ENCODE data around the gene FOSL1. TPM values are rescaled to one million over a fixed set of nuclear protein-coding genes. Genes with fewer than 3 reads are reported as not detected.

The FOSL1 gene
- total RNA-seq, 1 experiment from 2014 or later, result 58.8 TPM

GRCh38 chr11:65925397-65925796 lies 25.2 kb upstream of the FOSL1 start:
- Histone ChIP-seq H3K4me2 (no peak overlapping the region), H3K36me3 (ENCODE audit: low read depth) (peaks cover 6% of the 10 kb centered on the region; the same call in 1 of the 2 replicates), H3K27me3 (ENCODE audit: insufficient read depth, low read depth) (no peaks in the 10 kb centered on the region), H3K9me2 (ENCODE audit: insufficient read depth) (no peaks in the 10 kb centered on the region), H3K27ac (no peak overlapping the region), H4K20me1 (ENCODE audit: insufficient read depth) (no peaks in the 10 kb centered on the region), H3F3A (ENCODE audit: insufficient read depth, low read depth) (peaks cover 20% of the 10 kb centered on the region; the same call in 1 of the 2 replicates), H3K79me2 (ENCODE audit: low read depth) (peaks cover 5% of the 10 kb centered on the region), H3K4me3 (no peak overlapping the region), H3K9me3 (ENCODE audit: insufficient read depth, low read depth) (no peaks in the 10 kb centered on the region), H3K4me1 (replicated peaks; ENCODE audit: insufficient read depth) (peaks cover 6% of the 10 kb centered on the region), H2AFZ (no peak overlapping the region)
- POLR2A ChIA-PET (ENCODE audit: unreplicated experiment), result interaction anchor here (0.5 kb wide), 1 partner anchor 11 kb away, joined by 11 read pairs; no protein-coding TSS in a partner anchor
- CTCF ChIA-PET, result no interaction called here
- no TSS peak for BruUV-seq (replicated peaks)
- intact Hi-C loops (cut with micrococcal nuclease; ENCODE audit: unreplicated experiment), result no loop called here
- TF ChIP-seq, protein P1, sequence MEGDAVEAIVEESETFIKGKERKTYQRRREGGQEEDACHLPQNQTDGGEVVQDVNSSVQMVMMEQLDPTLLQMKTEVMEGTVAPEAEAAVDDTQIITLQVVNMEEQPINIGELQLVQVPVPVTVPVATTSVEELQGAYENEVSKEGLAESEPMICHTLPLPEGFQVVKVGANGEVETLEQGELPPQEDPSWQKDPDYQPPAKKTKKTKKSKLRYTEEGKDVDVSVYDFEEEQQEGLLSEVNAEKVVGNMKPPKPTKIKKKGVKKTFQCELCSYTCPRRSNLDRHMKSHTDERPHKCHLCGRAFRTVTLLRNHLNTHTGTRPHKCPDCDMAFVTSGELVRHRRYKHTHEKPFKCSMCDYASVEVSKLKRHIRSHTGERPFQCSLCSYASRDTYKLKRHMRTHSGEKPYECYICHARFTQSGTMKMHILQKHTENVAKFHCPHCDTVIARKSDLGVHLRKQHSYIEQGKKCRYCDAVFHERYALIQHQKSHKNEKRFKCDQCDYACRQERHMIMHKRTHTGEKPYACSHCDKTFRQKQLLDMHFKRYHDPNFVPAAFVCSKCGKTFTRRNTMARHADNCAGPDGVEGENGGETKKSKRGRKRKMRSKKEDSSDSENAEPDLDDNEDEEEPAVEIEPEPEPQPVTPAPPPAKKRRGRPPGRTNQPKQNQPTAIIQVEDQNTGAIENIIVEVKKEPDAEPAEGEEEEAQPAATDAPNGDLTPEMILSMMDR (conservative IDR thresholded peaks at IDR 0.05), result no peak
- TF ChIP-seq EZH2 (IDR thresholded peaks at IDR 0.05; ENCODE audit: low read depth), result no peak
- DNase-seq, result no peak

GRCh38 chr11:65922565-65922964 lies 22.4 kb upstream of the FOSL1 start:
- no peaks in the 10 kb centered on the region for H3K27me3 ChIP-seq (ENCODE audit: insufficient read depth, low read depth)
- TF ChIP-seq, protein P1 (conservative IDR thresholded peaks at IDR 0.05), result no peak
- TF ChIP-seq EZH2 (IDR thresholded peaks at IDR 0.05; ENCODE audit: low read depth), result no peak
- H3K36me3 ChIP-seq (ENCODE audit: low read depth), result peaks cover 6% of the 10 kb centered on the region; the same call in 1 of the 2 replicates
- ChIA-PET CTCF (no interaction called here), POLR2A (ENCODE audit: unreplicated experiment) (no interaction called here)
- H3K4me3 ChIP-seq, result no peak overlapping the region
- no peak overlapping the region for H2AFZ ChIP-seq
- no peaks in the 10 kb centered on the region for H3K9me3 ChIP-seq (ENCODE audit: insufficient read depth, low read depth)
- no peak for DNase-seq
- H3K27ac ChIP-seq, result no peak overlapping the region
- H3K4me2 ChIP-seq, result no peak overlapping the region
- no peaks in the 10 kb centered on the region for H4K20me1 ChIP-seq (ENCODE audit: insufficient read depth)
- BruUV-seq (replicated peaks), result no TSS peak
- H3K9me2 ChIP-seq (ENCODE audit: insufficient read depth), result no peaks in the 10 kb centered on the region
- peaks cover 24% of the 10 kb centered on the region; the same call in 1 of the 2 replicates for H3F3A ChIP-seq (ENCODE audit: insufficient read depth, low read depth)
- intact Hi-C loops (cut with micrococcal nuclease; ENCODE audit: unreplicated experiment), result no loop called here
- H3K79me2 ChIP-seq (ENCODE audit: low read depth), result peaks cover 25% of the 10 kb centered on the region
- H3K4me1 ChIP-seq (replicated peaks; ENCODE audit: insufficient read depth), result peaks cover 17% of the 10 kb centered on the region

- no peak for TF ChIP-seq EZH2 (IDR thresholded peaks at IDR 0.05; ENCODE audit: low read depth)
- TF ChIP-seq, protein P1 (conservative IDR thresholded peaks at IDR 0.05), result no peak
- Histone ChIP-seq H2AFZ (no peak overlapping the region), H4K20me1 (ENCODE audit: insufficient read depth) (no peaks in the 10 kb centered on the region), H3K4me3 (no peak overlapping the region), H3K4me1 (replicated peaks; ENCODE audit: insufficient read depth) (peaks cover 24% of the 10 kb centered on the region), H3K9me3 (ENCODE audit: insufficient read depth, low read depth) (no peaks in the 10 kb centered on the region), H3K79me2 (ENCODE audit: low read depth) (peaks cover 32% of the 10 kb centered on the region), H3K27me3 (ENCODE audit: insufficient read depth, low read depth) (no peaks in the 10 kb centered on the region), H3F3A (ENCODE audit: insufficient read depth, low read depth) (peaks cover 30% of the 10 kb centered on the region; the same call in 1 of the 2 replicates), H3K4me2 (no peak overlapping the region), H3K27ac (no peak overlapping the region), H3K36me3 (ENCODE audit: low read depth) (peaks cover 6% of the 10 kb centered on the region; the same call in 1 of the 2 replicates), H3K9me2 (ENCODE audit: insufficient read depth) (no peaks in the 10 kb centered on the region)
- CTCF ChIA-PET, result interaction anchor here (0.5 kb wide), 1 partner anchor 18 kb away, joined by 9 read pairs; no protein-coding TSS in a partner anchor
- no TSS peak for BruUV-seq (replicated peaks)
- intact Hi-C loops (cut with micrococcal nuclease; ENCODE audit: unreplicated experiment), result no loop called here
- POLR2A ChIA-PET (ENCODE audit: unreplicated experiment), result interaction anchor here (0.6 kb wide), 1 partner anchor 50 kb away, joined by 3 read pairs; no protein-coding TSS in a partner anchor
- DNase-seq, result no peak
Observed at GRCh38 chr11:65921876-65922275, 21.7 kb upstream of the FOSL1 start.
